Lung microvascular endothelial cell (primary cell): ENCODE results near the gene FAM25C. TPM values are rescaled to one million over a fixed set of nuclear protein-coding genes. Genes with fewer than 3 reads are reported as not detected.
"Not testable (repeated sequence)": the region's sequence is repeated elsewhere in the genome, so short reads cannot be mapped to it uniquely, and the experiment has no call there.

Source experiments
- DNase-seq, 2 donors: peaks; one replicate each; pipeline versions ENCODE4 v3.0.0 to v3.0.0-alpha.2; 2010; ENCODE audit warnings: low read depth in 2 of 2
- total RNA-seq: library from RNA; depleted of rRNA; stranded (reverse); fragments of >200 nt; gene quantifications from 2 replicates; pipeline ENCODE4 v1.2.1, GENCODE V29; 2014

Gene FAM25C
- not detected in 2 replicates for total RNA-seq

GRCh38 chr10:47999691-48000090 lies at the start of gene FAM25C:
Gene FAM25C, minus strand, starts transcription at chr10:47999791. Its CDS starts 26 bp downstream, at chr10:47999765.
- not testable (repeated sequence) for DNase-seq

- not testable (repeated sequence) for DNase-seq
These were observed 45.0 kb upstream of the FAM25C start for GRCh38 chr10:48044557-48044956.

GRCh38 chr10:48031390-48031789 lies 31.8 kb upstream of the FAM25C start:
- peak in 1 of 2 donors; percentile 0 for DNase-seq

GRCh38 chr10:48002306-48002705 lies 2.7 kb upstream of the FAM25C start:
- DNase-seq, result not testable (repeated sequence)

GRCh38 chr10:47994045-47994444 lies 5.5 kb downstream of the FAM25C start:
- DNase-seq, result not testable (repeated sequence)

GRCh38 chr10:47992560-47992959 lies 7.0 kb downstream of the FAM25C start:
- not testable (repeated sequence) for DNase-seq

- not testable (repeated sequence) for DNase-seq
These were observed 7.9 kb downstream of the FAM25C start for GRCh38 chr10:47991706-47992105.

- not testable (repeated sequence) for DNase-seq
These were observed 9.5 kb downstream of the FAM25C start for GRCh38 chr10:47990097-47990496.

GRCh38 chr10:47989542-47989950 lies 10.0 kb downstream of the FAM25C start:
- DNase-seq, result not testable (repeated sequence)

GRCh38 chr10:47988718-47989541 lies 10.7 kb downstream of the FAM25C start:
- DNase-seq, result not testable (repeated sequence)

GRCh38 chr10:47987952-47988351 lies 11.6 kb downstream of the FAM25C start:
- DNase-seq, result not testable (repeated sequence)

GRCh38 chr10:47986413-47987230 lies 13.0 kb downstream of the FAM25C start:
- DNase-seq, result not testable (repeated sequence)

GRCh38 chr10:47975409-47975808 lies 24.2 kb downstream of the FAM25C start:
- not testable (repeated sequence) for DNase-seq

GRCh38 chr10:47973131-47973530 lies 26.5 kb downstream of the FAM25C start:
- not testable (repeated sequence) for DNase-seq

- not testable (repeated sequence) for DNase-seq
These were observed 27.5 kb downstream of the FAM25C start for GRCh38 chr10:47972077-47972476.

- DNase-seq, result not testable (repeated sequence)
These were observed 28.0 kb downstream of the FAM25C start for GRCh38 chr10:47971598-47971997.

- not testable (repeated sequence) for DNase-seq
These were observed 29.5 kb downstream of the FAM25C start for GRCh38 chr10:47970047-47970446.

GRCh38 chr10:47968988-47969387 lies 30.6 kb downstream of the FAM25C start:
- not testable (repeated sequence) for DNase-seq

- peak in 1 of 2 donors; percentile 9 for DNase-seq
These were observed 35.1 kb downstream of the FAM25C start for GRCh38 chr10:47964280-47965063.

GRCh38 chr10:47962785-47963184 lies 36.8 kb downstream of the FAM25C start:
- DNase-seq, result not testable (repeated sequence)

- DNase-seq, result not testable (repeated sequence)
These were observed 38.9 kb downstream of the FAM25C start for GRCh38 chr10:47960699-47961098.
